Spleen (tissue), 7 donors: ENCODE results near the gene PLXNA2.

ENCODE experiments used
- POLR2A ChIP-seq, 3 donors: fragments of 450-650 bp; IDR thresholded peaks; one replicate each; pipeline ENCODE4 v1.5.1; 2017; ENCODE audit warnings: antibody characterized with exemption in 3 of 3, mild to moderate bottlenecking in 1 of 3
- POLR2AphosphoS5 ChIP-seq, 3 donors: sonication (generic); formaldehyde crosslinking; IDR thresholded peaks; one replicate each; pipeline ENCODE4 v1.5.1; 2017; ENCODE audit warnings: antibody characterized with exemption in 3 of 3
- TF ChIP-seq, protein P1 (sequence below), 11 experiments: fragments of 200-600 bp in 7 of 11; fragments of 450-650 bp in 4 of 11; sonication (generic) in 4 of 11; IDR thresholded peaks in 8 of 11; conservative IDR thresholded peaks in 3 of 11; 1 replicate in 7 of 11; 2 replicates in 4 of 11; pipeline versions ENCODE4 v1.4.0 to v1.8.0; 2016 to 2021; ENCODE audit warnings: antibody characterized with exemption in 11 of 11, inconsistent platforms in 4 of 11, mild to moderate bottlenecking in 1 of 11
- donor health status: DM: no; HTN: no; CAD: no; lungs with moderate emphysema.
- donor health status: DM: no; HTN: no; CAD: no.
- donor health status: DM: no; HTN: no; CAD: no.

GRCh38 chr1:208006258-208006920 lies 237.8 kb downstream of the PLXNA2 start:
- TF ChIP-seq POLR2A (IDR thresholded peaks at IDR 0.05), result no peak
- TF ChIP-seq, protein P1, sequence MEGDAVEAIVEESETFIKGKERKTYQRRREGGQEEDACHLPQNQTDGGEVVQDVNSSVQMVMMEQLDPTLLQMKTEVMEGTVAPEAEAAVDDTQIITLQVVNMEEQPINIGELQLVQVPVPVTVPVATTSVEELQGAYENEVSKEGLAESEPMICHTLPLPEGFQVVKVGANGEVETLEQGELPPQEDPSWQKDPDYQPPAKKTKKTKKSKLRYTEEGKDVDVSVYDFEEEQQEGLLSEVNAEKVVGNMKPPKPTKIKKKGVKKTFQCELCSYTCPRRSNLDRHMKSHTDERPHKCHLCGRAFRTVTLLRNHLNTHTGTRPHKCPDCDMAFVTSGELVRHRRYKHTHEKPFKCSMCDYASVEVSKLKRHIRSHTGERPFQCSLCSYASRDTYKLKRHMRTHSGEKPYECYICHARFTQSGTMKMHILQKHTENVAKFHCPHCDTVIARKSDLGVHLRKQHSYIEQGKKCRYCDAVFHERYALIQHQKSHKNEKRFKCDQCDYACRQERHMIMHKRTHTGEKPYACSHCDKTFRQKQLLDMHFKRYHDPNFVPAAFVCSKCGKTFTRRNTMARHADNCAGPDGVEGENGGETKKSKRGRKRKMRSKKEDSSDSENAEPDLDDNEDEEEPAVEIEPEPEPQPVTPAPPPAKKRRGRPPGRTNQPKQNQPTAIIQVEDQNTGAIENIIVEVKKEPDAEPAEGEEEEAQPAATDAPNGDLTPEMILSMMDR (IDR thresholded peaks at IDR 0.05 in 8 of 11, conservative IDR thresholded peaks at IDR 0.05 in 3 of 11), result no peak
- TF ChIP-seq POLR2AphosphoS5 (IDR thresholded peaks at IDR 0.05), result no peak
